ENCODE measurements around the gene DLG2. TPM values are rescaled to one million over a fixed set of nuclear protein-coding genes. Genes with fewer than 3 reads are reported as not detected.

The DLG2 gene
- total RNA-seq, 4 donors from 2014 or later, result 0.18 to 8.3 (median 2.5) TPM

DNA sequence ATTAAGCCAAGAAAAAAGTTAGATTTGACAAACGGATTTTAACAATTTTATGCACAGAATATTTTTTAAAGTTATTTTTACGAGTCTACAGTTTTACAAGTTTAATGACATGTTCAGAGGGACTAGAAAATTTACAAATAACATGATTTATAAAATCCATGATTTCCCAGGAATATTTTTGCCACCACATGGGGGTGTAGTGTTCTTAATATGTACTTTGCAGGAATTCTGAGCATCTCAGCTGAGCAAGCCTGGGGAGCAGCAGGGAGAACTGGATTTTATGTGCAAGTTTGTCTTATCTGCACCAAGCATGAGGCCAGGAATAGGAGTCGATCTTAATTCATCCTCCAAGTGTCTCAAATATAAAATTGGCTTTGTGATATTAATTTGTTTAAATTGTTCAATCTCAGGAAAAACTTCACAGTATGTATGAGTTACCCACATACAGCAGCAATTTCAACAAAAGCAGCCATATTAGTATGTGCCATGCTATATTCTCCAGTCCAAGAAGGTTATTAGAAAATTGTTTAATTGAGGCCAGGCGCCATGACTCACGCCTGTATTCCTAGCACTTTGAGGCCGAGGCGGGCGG lies 826.3 kb downstream of the DLG2 start:
- TF ChIP-seq, protein P1, sequence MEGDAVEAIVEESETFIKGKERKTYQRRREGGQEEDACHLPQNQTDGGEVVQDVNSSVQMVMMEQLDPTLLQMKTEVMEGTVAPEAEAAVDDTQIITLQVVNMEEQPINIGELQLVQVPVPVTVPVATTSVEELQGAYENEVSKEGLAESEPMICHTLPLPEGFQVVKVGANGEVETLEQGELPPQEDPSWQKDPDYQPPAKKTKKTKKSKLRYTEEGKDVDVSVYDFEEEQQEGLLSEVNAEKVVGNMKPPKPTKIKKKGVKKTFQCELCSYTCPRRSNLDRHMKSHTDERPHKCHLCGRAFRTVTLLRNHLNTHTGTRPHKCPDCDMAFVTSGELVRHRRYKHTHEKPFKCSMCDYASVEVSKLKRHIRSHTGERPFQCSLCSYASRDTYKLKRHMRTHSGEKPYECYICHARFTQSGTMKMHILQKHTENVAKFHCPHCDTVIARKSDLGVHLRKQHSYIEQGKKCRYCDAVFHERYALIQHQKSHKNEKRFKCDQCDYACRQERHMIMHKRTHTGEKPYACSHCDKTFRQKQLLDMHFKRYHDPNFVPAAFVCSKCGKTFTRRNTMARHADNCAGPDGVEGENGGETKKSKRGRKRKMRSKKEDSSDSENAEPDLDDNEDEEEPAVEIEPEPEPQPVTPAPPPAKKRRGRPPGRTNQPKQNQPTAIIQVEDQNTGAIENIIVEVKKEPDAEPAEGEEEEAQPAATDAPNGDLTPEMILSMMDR (IDR thresholded peaks at IDR 0.05), result peak in 1 of 6 experiments; percentile 4
- no peak for TF ChIP-seq POLR2A (IDR thresholded peaks at IDR 0.05)
- Histone ChIP-seq H3K27ac (no peak overlapping the region), H3K4me3 (no peak overlapping the region), H3K9me3 (no peaks in the 10 kb centered on the region), H3K36me3 (no peaks in the 10 kb centered on the region), H3K4me1 (no peaks in the 10 kb centered on the region), H3K27me3 (no peaks in the 10 kb centered on the region)
- no peak for DNase-seq

DNA sequence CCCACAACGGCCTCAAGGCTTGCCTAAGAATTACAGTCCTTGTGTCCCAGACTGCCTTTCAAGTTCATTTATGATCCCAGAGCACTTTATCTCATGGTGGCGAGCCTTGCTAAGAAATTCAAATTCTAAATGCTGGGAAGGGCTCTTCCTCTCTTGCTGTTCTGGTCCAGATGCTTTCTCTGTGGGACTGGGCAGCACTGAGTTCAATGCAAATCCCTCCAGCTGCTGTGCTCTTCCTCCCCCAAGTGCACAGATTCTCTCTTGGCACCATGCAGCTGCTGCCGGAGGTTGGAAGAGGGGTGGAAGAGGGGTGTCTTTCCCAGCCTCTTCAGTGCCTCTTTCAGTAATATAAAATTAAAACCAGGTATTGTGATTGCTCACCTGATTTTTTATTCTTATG lies 828.0 kb downstream of the DLG2 start:
- Histone ChIP-seq H3K27me3 (no peaks in the 10 kb centered on the region), H3K36me3 (no peaks in the 10 kb centered on the region), H3K4me3 (no peak overlapping the region), H3K4me1 (no peaks in the 10 kb centered on the region), H3K27ac (no peak overlapping the region), H3K9me3 (no peaks in the 10 kb centered on the region)
- no peak for TF ChIP-seq POLR2A (IDR thresholded peaks at IDR 0.05)
- TF ChIP-seq, protein P1 (IDR thresholded peaks at IDR 0.05), result no peak
- no peak for DNase-seq

DNA sequence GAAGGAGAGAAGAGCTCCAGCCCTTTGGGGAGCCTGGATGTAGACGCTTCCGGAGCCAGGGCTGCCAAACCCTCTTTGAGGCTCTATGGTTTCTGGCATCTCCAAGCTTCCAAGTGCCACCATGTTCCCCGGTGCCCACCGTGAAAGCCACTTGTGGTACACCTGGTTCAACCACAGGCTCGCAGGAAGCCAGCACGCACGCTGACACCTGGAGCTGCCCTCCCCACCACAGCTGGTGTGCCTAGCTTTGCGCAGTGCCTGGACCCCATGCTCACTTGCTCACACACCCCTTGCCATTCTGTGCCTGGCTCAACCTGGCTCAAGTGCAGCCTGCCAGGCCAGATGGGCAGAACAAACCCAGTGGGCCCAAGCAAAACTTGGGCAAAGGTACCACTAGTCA lies 831.4 kb downstream of the DLG2 start:
- no peak for DNase-seq
- Histone ChIP-seq H3K36me3 (no peaks in the 10 kb centered on the region), H3K4me3 (no peak overlapping the region), H3K9me3 (no peaks in the 10 kb centered on the region), H3K27me3 (no peaks in the 10 kb centered on the region), H3K27ac (no peak overlapping the region), H3K4me1 (no peaks in the 10 kb centered on the region)
- TF ChIP-seq, protein P1 (IDR thresholded peaks at IDR 0.05), result no peak
- TF ChIP-seq POLR2A (IDR thresholded peaks at IDR 0.05), result no peak

DNA sequence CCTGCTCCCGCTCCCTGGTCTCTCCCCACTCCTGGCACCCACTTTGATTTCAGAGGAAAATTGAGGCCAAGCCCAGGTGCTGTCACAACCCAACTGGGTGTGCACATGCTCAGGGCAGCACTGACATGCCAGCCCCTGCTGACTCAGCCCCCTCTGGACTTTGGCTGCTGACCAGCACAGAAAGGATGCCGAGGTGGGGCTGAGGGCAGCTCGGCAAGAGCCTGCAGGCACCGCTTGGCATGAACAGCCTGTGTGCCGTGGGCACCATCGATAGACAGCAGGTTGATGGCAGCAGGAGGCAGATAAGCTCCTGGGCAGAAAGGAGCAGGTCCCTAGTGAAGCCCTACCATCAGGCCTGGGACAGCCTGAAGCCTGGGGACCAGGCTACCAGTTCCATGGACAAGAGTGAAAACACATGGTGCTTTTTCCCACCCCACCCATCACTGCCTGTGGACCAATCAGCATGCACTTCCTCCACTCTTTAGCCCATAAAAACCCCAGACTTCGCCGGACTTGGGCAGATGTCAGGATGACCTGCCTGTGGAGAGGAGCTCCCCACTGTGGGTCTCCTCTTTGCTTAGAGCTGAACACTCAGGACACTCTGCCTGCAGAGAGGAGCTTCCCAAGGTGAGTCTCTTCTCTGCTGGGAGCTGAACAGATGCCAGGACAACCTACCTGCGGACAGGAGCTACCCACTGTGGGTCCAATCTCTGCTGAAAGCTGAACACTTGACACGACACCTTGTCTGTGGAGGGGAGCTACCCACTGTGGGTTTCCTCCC lies 832.3 kb downstream of the DLG2 start:
- Histone ChIP-seq H3K4me3 (no peak overlapping the region), H3K27ac (no peak overlapping the region)

DNA sequence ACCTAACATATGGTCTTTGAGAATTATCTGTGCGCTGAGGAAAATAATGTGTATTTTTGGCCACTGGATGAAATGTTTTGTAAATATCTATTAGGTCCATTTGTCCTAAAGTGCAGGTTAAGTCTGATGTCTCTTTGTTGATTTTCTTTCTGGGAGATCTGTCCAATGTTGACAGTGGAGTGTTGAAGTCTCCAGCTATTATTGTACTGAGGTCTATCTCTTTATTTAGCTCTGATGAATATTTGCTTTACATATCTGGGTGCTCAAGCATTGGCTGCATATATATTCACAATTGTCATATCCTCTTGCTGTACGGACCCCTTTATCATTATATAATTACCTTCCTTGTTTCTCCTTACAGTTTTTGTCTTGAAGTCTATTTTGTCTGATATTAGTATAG lies 833.8 kb downstream of the DLG2 start:
- no peak for TF ChIP-seq POLR2A (IDR thresholded peaks at IDR 0.05)
- TF ChIP-seq, protein P1 (IDR thresholded peaks at IDR 0.05), result no peak
- Histone ChIP-seq H3K4me1 (no peaks in the 10 kb centered on the region), H3K36me3 (no peaks in the 10 kb centered on the region)

More for the DNA sequence above, 832.3 kb downstream of the DLG2 start:
- Histone ChIP-seq H3K9me3 (no peaks in the 10 kb centered on the region), H3K36me3 (no peaks in the 10 kb centered on the region), H3K4me1 (no peaks in the 10 kb centered on the region), H3K27me3 (no peaks in the 10 kb centered on the region)
- no peak for DNase-seq
- TF ChIP-seq POLR2A (IDR thresholded peaks at IDR 0.05), result no peak
- TF ChIP-seq, protein P1 (IDR thresholded peaks at IDR 0.05), result no peak

More for the DNA sequence above, 833.8 kb downstream of the DLG2 start:
- H3K27ac ChIP-seq, result no peak overlapping the region
- no peaks in the 10 kb centered on the region for H3K27me3 ChIP-seq
- DNase-seq, result no peak
- no peak overlapping the region for H3K4me3 ChIP-seq
- H3K9me3 ChIP-seq, result no peaks in the 10 kb centered on the region
